HepG2 (cell line): ENCODE measurements around the gene ABCA2.

ENCODE experiments used
- ATF6 ChIP-seq: sonication (generic); formaldehyde crosslinking; conservative IDR thresholded peaks from 2 replicates; pipeline ENCODE4 v1.4.0; 2020; ENCODE audit warnings: missing genetic modification reagents
- ATF7 ChIP-seq, 2 experiments: fragments of 450-650 bp in 1 of 2; sonication (generic) in 1 of 2; formaldehyde crosslinking in 1 of 2; IDR thresholded peaks; 2 replicates each; pipeline versions ENCODE4 v1.4.0 to v1.6.1; 2016 to 2020; ENCODE audit warnings: antibody characterized with exemption in 1 of 2, mild to moderate bottlenecking in 1 of 2, missing genetic modification reagents in 1 of 2
- CEBPB ChIP-seq: IDR thresholded peaks from 2 replicates; pipeline ENCODE4 v1.6.1; 2011; ENCODE audit warnings: low read depth, low read length, improper control_type of control experiment, borderline replicate concordance
- CTCF ChIP-seq: sonication (generic); formaldehyde crosslinking; IDR thresholded peaks from 2 replicates; pipeline ENCODE4 v1.5.0; 2020; ENCODE audit warnings: mild to moderate bottlenecking, missing genetic modification reagents, moderate library complexity
- HNRNPUL1 ChIP-seq: fragments of 200-400 bp; formaldehyde crosslinking; IDR thresholded peaks from 2 replicates; pipeline ENCODE4 v1.6.1; 2017; ENCODE audit warnings: low read depth, mild to moderate bottlenecking, low read length, moderate library complexity
- MAFK ChIP-seq, 2 experiments: IDR thresholded peaks in 1 of 2; conservative IDR thresholded peaks in 1 of 2; 2 replicates each; pipeline ENCODE4 v1.6.1; 2011; ENCODE audit warnings: improper control_type of control experiment in 2 of 2, low read length in 2 of 2
- PAX8 ChIP-seq: sonication (generic); formaldehyde crosslinking; IDR thresholded peaks from 2 replicates; pipeline ENCODE4 v1.8.0; 2022; ENCODE audit warnings: mild to moderate bottlenecking, missing genetic modification reagents, borderline replicate concordance
- POLR2A ChIP-seq, 2 experiments: IDR thresholded peaks; 2 replicates each; pipeline ENCODE4 v1.6.1; 2011; ENCODE audit warnings: low read depth in 2 of 2, low read length in 2 of 2, mild to moderate bottlenecking in 1 of 2, moderate library complexity in 1 of 2; ENCODE audit not compliant: insufficient read depth in 1 of 2
- REST ChIP-seq, 2 experiments: IDR thresholded peaks; 2 replicates each; pipeline ENCODE4 v1.6.1; 2011 to 2012; ENCODE audit warnings: low read length in 2 of 2, borderline replicate concordance in 1 of 2, low read depth in 1 of 2, mild to moderate bottlenecking in 1 of 2, moderate library complexity in 1 of 2
- SIN3A ChIP-seq: IDR thresholded peaks from 2 replicates; pipeline ENCODE4 v1.6.1; 2011; ENCODE audit warnings: low read depth, mild to moderate bottlenecking, control low read depth, low read length, borderline replicate concordance
- USF2 ChIP-seq, 2 experiments: sonication (generic) in 1 of 2; formaldehyde crosslinking in 1 of 2; IDR thresholded peaks; 2 replicates each; pipeline versions ENCODE4 v1.5.1 to v1.6.1; 2011 to 2020; ENCODE audit warnings: borderline replicate concordance in 1 of 2, low read depth in 1 of 2, low read length in 1 of 2, mild to moderate bottlenecking in 1 of 2, missing genetic modification reagents in 1 of 2, moderate library complexity in 1 of 2
- YY1 ChIP-seq: IDR thresholded peaks from 2 replicates; pipeline ENCODE4 v1.6.1; 2011; ENCODE audit warnings: low read length, low read depth, moderate library complexity, mild to moderate bottlenecking; ENCODE audit not compliant: insufficient read depth, insufficient replicate concordance
- ZNF232 ChIP-seq: sonication (generic); formaldehyde crosslinking; IDR thresholded peaks from 2 replicates; pipeline ENCODE4 v1.4.0; 2020; ENCODE audit warnings: missing genetic modification reagents, borderline replicate concordance

GRCh38 chr9:137007108-137007815, 20.8 kb downstream of the ABCA2 start:
- TF ChIP-seq HNRNPUL1 (no peak), ATF6 (CRISPR knock-in tag) (no peak), CTCF (CRISPR knock-in tag) (no peak), CEBPB (no peak), POLR2A (IDR thresholded peaks at IDR 0.05; ENCODE audit: insufficient read depth in 1 of 2, low read depth in 2 of 2, low read length in 2 of 2) (no peak), ATF7 (IDR thresholded peaks at IDR 0.05) (no peak), ATF7 (CRISPR knock-in tag; IDR thresholded peaks at IDR 0.05) (no peak), ZNF232 (no peak), USF2 (IDR thresholded peaks at IDR 0.05; ENCODE audit: low read depth, low read length) (no peak), USF2 (CRISPR knock-in tag; IDR thresholded peaks at IDR 0.05; ENCODE audit: borderline replicate concordance) (no peak), MAFK (conservative IDR thresholded peaks at IDR 0.05 in 1 of 2, IDR thresholded peaks at IDR 0.05 in 1 of 2; ENCODE audit: low read length in 2 of 2) (no peak), SIN3A (no peak), REST (IDR thresholded peaks at IDR 0.05; ENCODE audit: borderline replicate concordance in 1 of 2, low read depth in 1 of 2, low read length in 2 of 2) (no peak), PAX8 (CRISPR knock-in tag) (no peak), YY1 (no peak)
